HG02885 (cell line): ENCODE results near the gene ZNF267.
A peak's percentile ranks its signal among the peaks of the same experiment; 100 is the strongest.
"Not testable (repeated sequence)": the region's sequence is repeated elsewhere in the genome, so short reads cannot be mapped to it uniquely, and the experiment has no call there.

Source experiments
- ATAC-seq: cut with Tn5 transposase; IDR thresholded peaks from one replicate; pipeline ENCODE4 v1.9.1; 2021; ENCODE audit warnings: mild to moderate bottlenecking; ENCODE audit not compliant: unreplicated experiment, poor library complexity

Gene ZNF267

DNA sequence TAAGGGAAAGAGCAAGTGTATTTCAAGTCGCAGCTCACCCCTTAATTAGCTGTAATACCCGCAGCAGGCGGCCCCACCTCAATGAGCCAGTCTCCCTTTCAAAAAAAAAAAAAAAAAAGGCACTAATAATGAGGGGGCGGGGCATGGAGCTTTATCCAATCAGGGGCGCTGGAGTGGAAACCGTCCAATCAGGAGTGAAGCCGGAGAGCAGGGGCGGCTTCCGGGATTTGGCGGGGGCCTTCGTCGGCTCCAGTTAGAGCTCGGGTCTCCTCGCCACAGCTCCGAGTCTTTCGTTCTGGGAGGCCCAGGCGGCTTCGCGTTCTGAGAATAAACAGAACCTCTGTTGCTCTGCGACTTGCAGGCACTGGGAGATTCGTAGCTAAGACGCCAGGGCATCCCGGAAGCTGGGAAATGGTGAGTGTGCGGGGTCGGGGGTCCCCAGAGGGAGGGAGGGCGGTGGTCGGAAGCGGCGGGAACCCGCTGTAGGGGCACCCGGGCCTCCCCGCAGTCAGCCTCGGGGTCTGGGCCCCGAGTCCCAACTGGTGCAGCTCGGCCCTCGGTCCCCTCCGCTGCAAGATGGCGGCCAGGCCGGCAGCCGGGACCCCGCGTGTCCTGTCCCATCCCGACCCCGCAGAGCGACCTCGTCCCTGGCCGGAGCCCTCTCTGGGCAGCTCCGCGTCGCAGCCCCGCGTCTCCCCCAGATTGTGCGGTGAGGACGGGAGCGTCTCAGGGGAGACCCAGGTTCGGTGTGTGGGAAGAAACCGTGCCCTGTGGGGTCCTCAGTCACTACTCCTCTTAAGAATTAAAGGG is at the start of gene ZNF267:
Gene ZNF267, plus strand, starts transcription at position 252 of the 810 bp plus-strand sequence. Its CDS starts 160 bp downstream, at position 412.
- peak; percentile 58 for ATAC-seq

- no peak for ATAC-seq
These were observed 40.6 kb upstream of the ZNF267 start for GRCh38 chr16:31833047-31833446.

DNA sequence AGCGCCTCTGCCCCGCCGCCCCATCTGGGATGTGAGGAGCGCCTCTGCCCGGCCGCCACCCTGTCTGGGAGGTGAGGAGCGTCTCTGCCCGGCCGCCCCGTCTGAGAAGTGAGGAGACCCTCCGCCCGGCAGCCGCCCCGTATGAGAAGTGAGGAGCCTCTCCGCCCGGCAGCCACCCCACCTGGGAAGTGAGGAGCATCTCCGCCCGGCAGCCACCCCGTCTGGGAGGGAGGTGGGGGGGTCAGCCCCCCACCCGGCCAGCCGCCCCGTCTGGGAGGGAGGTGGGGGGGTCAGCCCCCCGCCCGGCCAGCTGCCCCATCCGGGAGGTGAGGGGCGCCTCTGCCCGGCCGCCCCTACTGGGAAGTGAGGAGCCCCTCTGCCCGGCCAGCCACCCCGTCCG is 37.2 kb upstream of the ZNF267 start:
- ATAC-seq: not testable (repeated sequence)

- no peak for ATAC-seq
These were observed 30.7 kb upstream of the ZNF267 start for GRCh38 chr16:31842864-31843263.

- ATAC-seq: not testable (repeated sequence)
These were observed 25.0 kb upstream of the ZNF267 start for GRCh38 chr16:31848572-31848971.

- ATAC-seq: no peak
These were observed 20.3 kb upstream of the ZNF267 start for GRCh38 chr16:31853291-31853690.

GRCh38 chr16:31860508-31860907 is 13.1 kb upstream of the ZNF267 start:
- no peak for ATAC-seq

GRCh38 chr16:31861455-31861854 is 12.2 kb upstream of the ZNF267 start:
- ATAC-seq: no peak

- no peak for ATAC-seq
These were observed 10.8 kb upstream of the ZNF267 start for GRCh38 chr16:31862761-31863160.

GRCh38 chr16:31868164-31868563 is 5.4 kb upstream of the ZNF267 start:
- ATAC-seq: no peak

DNA sequence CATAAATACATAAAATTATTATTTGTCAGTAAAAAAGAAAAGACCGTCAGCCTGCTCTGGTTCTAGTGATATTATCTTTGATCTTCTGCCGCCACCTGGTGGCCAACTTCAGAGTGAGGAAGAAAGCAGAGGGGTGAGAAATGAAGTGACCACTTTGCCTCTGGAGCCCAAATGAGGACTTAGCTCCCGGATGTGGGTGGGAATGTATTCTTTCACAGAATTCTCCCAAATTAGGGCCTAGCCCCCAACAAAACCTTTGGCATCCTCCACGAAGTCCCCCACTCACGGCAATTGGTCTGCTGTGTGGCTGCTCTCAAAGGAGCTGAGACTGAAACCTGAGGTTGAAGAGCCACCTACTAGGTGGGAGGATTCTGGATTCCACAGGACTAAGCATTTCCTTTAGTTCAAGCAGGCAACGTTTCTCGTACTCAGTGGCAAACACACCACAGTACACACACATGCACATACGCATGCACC is 4.9 kb upstream of the ZNF267 start:
- ATAC-seq: peak; percentile 47

DNA sequence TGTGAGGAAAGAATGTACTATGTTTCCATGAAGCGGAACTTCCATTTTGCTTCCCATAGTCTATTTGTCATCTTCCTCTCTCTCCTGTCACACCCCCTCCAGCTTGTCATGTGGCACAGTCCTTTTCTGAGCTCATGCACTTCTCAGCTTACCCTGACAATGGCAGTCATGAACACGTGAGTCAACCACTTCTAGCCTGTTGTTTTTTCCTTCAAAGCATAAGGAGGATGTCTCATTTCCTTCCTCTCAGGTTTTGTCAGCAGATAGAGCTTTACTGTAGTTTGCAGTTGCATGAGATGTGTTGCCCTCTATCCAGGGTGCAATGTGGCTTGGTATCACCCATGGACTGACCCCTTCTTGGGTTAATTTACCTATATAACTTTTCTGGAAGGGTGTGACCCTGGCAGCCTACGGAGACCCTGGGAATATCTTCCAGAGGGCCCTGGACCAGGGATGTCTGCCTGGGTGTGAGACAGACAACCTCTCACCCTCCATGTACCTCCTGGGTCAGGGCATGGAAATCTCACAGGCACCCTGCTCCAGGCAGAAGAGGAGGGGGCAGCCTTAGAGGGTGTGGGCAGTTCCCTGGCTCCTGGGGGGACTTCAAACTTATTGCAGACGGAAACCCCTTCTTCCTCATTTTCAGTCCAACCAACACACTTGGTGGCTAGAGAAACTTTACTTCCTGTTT is 4.0 kb upstream of the ZNF267 start:
- peak; percentile 39 for ATAC-seq

DNA sequence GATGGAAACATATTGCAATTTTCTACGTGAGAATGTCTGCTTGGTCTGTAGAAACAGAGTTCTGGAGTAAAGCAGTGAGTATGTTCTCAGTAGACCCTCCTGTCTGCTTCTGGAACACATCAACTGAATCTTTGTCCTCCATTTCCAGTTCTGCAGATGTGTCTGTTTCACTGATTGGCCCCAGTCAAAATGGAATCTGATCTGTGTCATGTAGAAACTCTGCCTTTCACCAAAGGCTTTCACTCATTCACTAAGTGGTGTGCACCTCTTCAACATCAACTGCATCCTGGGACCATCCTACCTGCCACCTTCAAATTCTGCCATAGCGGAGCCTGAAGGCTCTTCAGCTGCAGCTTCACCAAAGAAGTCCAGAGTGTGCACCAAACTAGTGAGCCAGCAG is 2.8 kb upstream of the ZNF267 start:
- no peak for ATAC-seq

DNA sequence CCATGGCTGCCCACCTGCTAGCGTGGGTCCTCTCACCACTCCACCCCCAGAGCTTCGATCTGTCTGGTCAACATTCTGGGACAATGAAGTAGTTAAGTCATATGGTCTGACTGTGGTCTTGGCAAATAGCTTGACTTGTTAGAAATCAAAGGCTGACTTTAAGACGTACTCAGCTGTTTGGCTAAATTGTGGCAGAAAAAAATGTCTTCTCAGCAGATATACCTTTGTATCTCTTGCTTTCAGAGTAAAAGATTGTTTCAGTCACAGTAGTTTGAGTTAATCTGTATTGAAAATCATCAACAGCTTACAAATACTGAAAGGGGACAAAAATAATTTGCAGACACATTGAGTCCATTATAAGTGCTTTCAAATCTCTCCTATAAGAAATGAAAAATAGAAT is 2.1 kb upstream of the ZNF267 start:
- no peak for ATAC-seq

- no peak for ATAC-seq
These were observed 1.4 kb upstream of the ZNF267 start for GRCh38 chr16:31872201-31872600.

DNA sequence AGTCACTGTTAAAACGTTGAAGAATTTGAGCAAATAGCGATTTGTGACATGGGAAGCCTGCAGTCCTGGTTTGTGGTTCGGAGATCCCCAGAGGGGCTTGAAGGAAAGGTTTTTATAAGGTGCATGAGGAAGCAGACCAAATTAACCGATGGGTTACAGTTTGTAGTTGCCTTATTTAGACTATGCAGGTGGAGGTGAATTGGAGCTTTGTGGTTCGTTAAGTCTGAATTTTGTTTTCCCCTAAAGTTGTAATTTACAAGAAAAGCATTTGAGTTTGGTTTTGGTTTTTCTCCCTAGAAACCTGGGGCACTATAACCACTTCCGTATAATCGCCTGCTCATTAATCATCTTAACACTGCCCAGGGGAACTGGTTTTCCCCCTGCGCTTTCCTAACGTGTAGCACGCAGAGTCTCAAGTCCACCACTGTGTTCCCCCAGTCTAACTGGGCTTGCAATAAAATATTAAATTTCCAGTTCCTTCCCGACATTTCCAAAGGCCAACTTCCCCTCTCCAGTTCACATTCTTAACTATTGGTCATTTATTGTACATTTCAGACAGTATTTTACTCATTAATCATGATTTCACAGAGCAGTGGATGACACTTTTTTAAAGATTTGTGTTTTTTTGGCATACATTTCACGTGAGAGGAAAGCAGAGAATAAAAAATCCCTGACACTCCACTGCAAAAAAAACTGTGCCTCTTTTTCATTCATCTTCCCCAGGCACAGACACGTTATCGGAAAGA is 932 bp downstream of the ZNF267 start:
- peak; percentile 31 for ATAC-seq

DNA sequence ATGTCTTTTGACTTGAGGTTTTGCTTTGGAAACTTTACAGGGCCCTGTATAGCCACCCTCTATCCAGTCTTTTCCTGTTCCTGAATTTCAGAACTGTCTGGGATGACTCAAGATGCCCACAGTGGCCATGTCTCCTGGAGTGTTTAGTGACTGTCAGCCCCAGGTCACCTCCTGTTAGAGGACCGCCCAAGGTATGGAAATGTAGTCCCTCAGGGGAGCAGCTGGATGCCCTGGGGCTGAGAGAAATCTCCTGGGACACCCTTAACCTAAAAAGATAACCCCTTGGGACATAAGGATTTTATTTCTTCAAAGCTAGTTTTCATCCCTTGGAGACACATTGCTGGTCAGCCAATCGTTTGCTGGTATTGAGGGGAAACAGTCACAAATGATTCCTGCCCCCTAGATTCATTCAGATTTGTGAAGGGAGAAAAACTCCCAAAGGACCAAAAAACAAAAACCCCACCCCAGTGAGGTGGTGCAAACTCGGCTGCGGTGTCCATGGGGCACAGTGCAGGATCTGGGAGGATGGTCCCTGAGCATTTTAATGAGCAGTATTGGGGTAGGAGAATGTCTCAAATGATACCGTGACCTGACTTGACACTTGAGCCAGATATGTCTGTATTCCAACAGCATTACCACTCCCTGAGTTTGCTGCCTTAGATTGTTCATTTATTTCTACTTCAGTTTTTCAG is 1.7 kb downstream of the ZNF267 start:
- no peak for ATAC-seq

- no peak for ATAC-seq
These were observed 2.4 kb downstream of the ZNF267 start for GRCh38 chr16:31875928-31876547.

- ATAC-seq: peak; percentile 64
These were observed 3.6 kb downstream of the ZNF267 start for GRCh38 chr16:31876951-31877828.
